GM18511 (cell line): ENCODE data around the gene PHYKPL.

Experiments used
- ATAC-seq: cut with Tn5 transposase; IDR thresholded peaks from one replicate; pipeline ENCODE4 v1.9.1; 2021; ENCODE audit warnings: mild to moderate bottlenecking, moderate library complexity; ENCODE audit not compliant: unreplicated experiment

PHYKPL gene

GRCh38 chr5:178224403-178224802, 8.2 kb downstream of the PHYKPL start:
- no peak for ATAC-seq

- ATAC-seq, result no peak
These were observed 8.7 kb downstream of the PHYKPL start for GRCh38 chr5:178223828-178224335.

- no peak for ATAC-seq
These were observed 9.3 kb downstream of the PHYKPL start for GRCh38 chr5:178223196-178223773.

GRCh38 chr5:178222292-178222691, 10.3 kb downstream of the PHYKPL start:
- no peak for ATAC-seq

GRCh38 chr5:178221853-178222252, 10.7 kb downstream of the PHYKPL start:
- ATAC-seq, result no peak

- no peak for ATAC-seq
These were observed 11.3 kb downstream of the PHYKPL start for GRCh38 chr5:178221282-178221681.

GRCh38 chr5:178218827-178219226, 13.8 kb downstream of the PHYKPL start:
- no peak for ATAC-seq

- ATAC-seq, result no peak
These were observed 14.3 kb downstream of the PHYKPL start for GRCh38 chr5:178218237-178218776.

- no peak for ATAC-seq
These were observed 15.8 kb downstream of the PHYKPL start for GRCh38 chr5:178216779-178217178.

- ATAC-seq, result no peak
These were observed 16.5 kb downstream of the PHYKPL start for GRCh38 chr5:178216088-178216534.

- no peak for ATAC-seq
These were observed 17.2 kb downstream of the PHYKPL start for GRCh38 chr5:178215280-178216002.

GRCh38 chr5:178214160-178214803, 18.3 kb downstream of the PHYKPL start:
- no peak for ATAC-seq

GRCh38 chr5:178213748-178214151, 18.9 kb downstream of the PHYKPL start:
- ATAC-seq, result no peak

- ATAC-seq, result no peak
These were observed 19.6 kb downstream of the PHYKPL start for GRCh38 chr5:178213003-178213461.

- ATAC-seq, result no peak
These were observed 20.2 kb downstream of the PHYKPL start for GRCh38 chr5:178212241-178213002.

- ATAC-seq, result no peak
These were observed 21.2 kb downstream of the PHYKPL start for GRCh38 chr5:178211095-178212048.

GRCh38 chr5:178210686-178211085, 21.9 kb downstream of the PHYKPL start:
- ATAC-seq, result no peak

- no peak for ATAC-seq
These were observed 22.5 kb downstream of the PHYKPL start for GRCh38 chr5:178210073-178210535.

- no peak for ATAC-seq
These were observed 23.1 kb downstream of the PHYKPL start for GRCh38 chr5:178209334-178210072.
